Stomach (tissue), 9 donors: Measurements from ENCODE around the gene BAZ2A. TPM values are rescaled to one million over a fixed set of nuclear protein-coding genes. Genes with fewer than 3 reads are reported as not detected.

Source experiments
- DNase-seq, 2 donors: peaks; one replicate each; pipeline versions ENCODE4 v3.0.0 to v3.0.0-alpha.2; 2013 to 2019
- H3K27ac ChIP-seq, 5 donors: fragments of 200-600 bp in 4 of 5; sonication (generic) in 4 of 5; one replicate each; pipeline ENCODE4 v1.5.1; 2013 to 2019; ENCODE audit warnings: mild to moderate bottlenecking in 1 of 5, moderate library complexity in 1 of 5
- H3K27me3 ChIP-seq, 3 donors: fragments of 200-600 bp; sonication (generic); one replicate each; pipeline ENCODE4 v1.5.1; 2017 to 2019; ENCODE audit warnings: mixed run types in 1 of 3
- H3K36me3 ChIP-seq, 4 donors: fragments of 200-600 bp; sonication (generic); 1 replicate in 3 of 4; 2 replicates in 1 of 4; pipeline ENCODE4 v1.5.1; 2016 to 2019
- H3K4me1 ChIP-seq, 4 donors: fragments of 200-600 bp; sonication (generic); one replicate each; pipeline ENCODE4 v1.5.1; 2016 to 2019
- H3K4me3 ChIP-seq, 4 donors: fragments of 200-600 bp; sonication (generic) in 3 of 4; one replicate each; pipeline ENCODE4 v1.5.1; 2016 to 2019; ENCODE audit warnings: mild to moderate bottlenecking in 1 of 4
- H3K9me3 ChIP-seq, 4 donors: fragments of 200-600 bp; sonication (generic); one replicate each; pipeline ENCODE4 v1.5.1; 2016 to 2019
- CTCF ChIP-seq, 7 experiments: fragments of 450-650 bp in 4 of 7; fragments of 200-600 bp in 3 of 7; sonication (generic) in 3 of 7; IDR thresholded peaks; one replicate each; pipeline ENCODE4 v1.5.1; 2016 to 2019; ENCODE audit warnings: antibody characterized with exemption in 7 of 7, control low read depth in 2 of 7, mild to moderate bottlenecking in 1 of 7
- EP300 ChIP-seq: sonication (generic); formaldehyde crosslinking; IDR thresholded peaks from one replicate; pipeline ENCODE4 v1.6.1; 2017; ENCODE audit warnings: antibody characterized with exemption
- POLR2A ChIP-seq, 4 donors: fragments of 450-650 bp; IDR thresholded peaks; one replicate each; pipeline ENCODE4 v1.6.1; 2016; ENCODE audit warnings: antibody characterized with exemption in 4 of 4, control low read depth in 2 of 4, mild to moderate bottlenecking in 1 of 4, moderate library complexity in 1 of 4
- POLR2AphosphoS5 ChIP-seq, 3 donors: sonication (generic); formaldehyde crosslinking; IDR thresholded peaks; one replicate each; pipeline ENCODE4 v1.6.1; 2016; ENCODE audit warnings: antibody characterized with exemption in 3 of 3
- WGBS, 5 donors: extraction: QIAGEN DNeasy Blood & Tissue Kit in 3 of 5; methylation state at CpG; one replicate each; pipeline versions ENCODE4 v1.1.5 to v1.1.7; 2013 to 2018; 5-methylcytosine and 5-hydroxymethylcytosine counted together
- intact Hi-C: fragments of 100-400 bp; cut with DNase I; formaldehyde crosslinking; loops from one replicate; pipeline ENCODE4 v1.15.1; 2023; ENCODE audit warnings: low total_unique reads
- polyA plus RNA-seq, 3 donors: library from polyadenylated mRNA; stranded (reverse); fragments of 200-250 nt; gene quantifications; one replicate each; pipeline ENCODE4 v1.2.3, GENCODE V29; 2013
- total RNA-seq, 5 donors: library from RNA; depleted of rRNA; stranded (reverse); fragments of >200 nt; gene quantifications; one replicate each; pipeline versions ENCODE4 v1.1.0 to v1.2.3, GENCODE V29; 2014 to 2016
- donor health status: healthy with polysubstance abuse.
- donor health status: Bipolar disorder and iron deficiency.
- donor health status: healthy.

Gene BAZ2A
- total and polyA plus RNA-seq, 8 donors = 9.5 to 158 (median 75.5) TPM

GRCh38 chr12:56572288-56572687 lies 57.8 kb downstream of the BAZ2A start:
- DNase-seq = no peak
- Histone ChIP-seq H3K4me3 (no peak overlapping the region), H3K27ac (no peak overlapping the region), H3K36me3 (peaks cover 0 to 47% (median 41%) of the 10 kb centered on the region in 4 donors), H3K9me3 (no peaks in the 10 kb centered on the region), H3K27me3 (no peaks in the 10 kb centered on the region), H3K4me1 (peaks cover 0 to 28% (median 3%) of the 10 kb centered on the region in 4 donors)
- intact Hi-C loops = loop anchor here (5.0 kb wide), 1 partner anchor 60 kb away; no protein-coding TSS in a partner anchor
- no peak for TF ChIP-seq POLR2A (IDR thresholded peaks at IDR 0.05)
- no peak for TF ChIP-seq EP300
- no peak for TF ChIP-seq CTCF (IDR thresholded peaks at IDR 0.05)
- TF ChIP-seq POLR2AphosphoS5 (IDR thresholded peaks at IDR 0.05) = no peak
- WGBS, 5 donors = 76 to 83% (median 81%) methylated on average over 1 of the region's 1 CpG

GRCh38 chr12:56571121-56571520 lies 59.0 kb downstream of the BAZ2A start:
- DNase-seq = peak in 1 of 2 donors; percentile 90
- H3K27me3 ChIP-seq = no peaks in the 10 kb centered on the region
- peaks cover 0 to 37% (median 6%) of the 10 kb centered on the region in 4 donors for H3K4me1 ChIP-seq
- peaks cover 0 to 42% (median 40%) of the 10 kb centered on the region in 4 donors for H3K36me3 ChIP-seq
- TF ChIP-seq POLR2A (IDR thresholded peaks at IDR 0.05) = no peak
- TF ChIP-seq CTCF (IDR thresholded peaks at IDR 0.05) = no peak
- TF ChIP-seq POLR2AphosphoS5 (IDR thresholded peaks at IDR 0.05) = no peak
- no peak for TF ChIP-seq EP300
- intact Hi-C loops = loop anchor here (5.0 kb wide), 1 partner anchor 59 kb away; no protein-coding TSS in a partner anchor
- peak overlapping the region in 4 of 5 donors; percentile 56 to 83 (median 69) for H3K27ac ChIP-seq
- no peak overlapping the region for H3K4me3 ChIP-seq
- H3K9me3 ChIP-seq = no peaks in the 10 kb centered on the region
- 47 to 73% (median 61%) methylated on average over 4 of the region's 4 CpGs for WGBS, 5 donors

GRCh38 chr12:56568146-56568545 lies 62.0 kb downstream of the BAZ2A start:
- TF ChIP-seq POLR2AphosphoS5 (IDR thresholded peaks at IDR 0.05) (no peak), EP300 (no peak), POLR2A (IDR thresholded peaks at IDR 0.05) (no peak)
- Histone ChIP-seq H3K36me3 (peaks cover 5 to 38% (median 36%) of the 10 kb centered on the region in 4 donors), H3K27ac (peak overlapping the region in 2 of 5 donors; percentile 79 to 83), H3K4me1 (peaks cover 3 to 43% (median 10%) of the 10 kb centered on the region in 4 donors), H3K9me3 (no peaks in the 10 kb centered on the region), H3K27me3 (no peaks in the 10 kb centered on the region), H3K4me3 (no peak overlapping the region)
- WGBS, 5 donors = 71 to 90% (median 80%) methylated on average over 1 of the region's 1 CpG
- intact Hi-C loops = no loop called here
- no peak for DNase-seq

- Histone ChIP-seq H3K9me3 (no peaks in the 10 kb centered on the region), H3K27ac (peak overlapping the region; percentile 19 to 83 (median 71)), H3K4me1 (peaks cover 0 to 31% (median 8%) of the 10 kb centered on the region in 4 donors), H3K36me3 (peaks cover 12 to 42% (median 32%) of the 10 kb centered on the region in 4 donors), H3K27me3 (no peaks in the 10 kb centered on the region), H3K4me3 (no peak overlapping the region)
- TF ChIP-seq POLR2A (IDR thresholded peaks at IDR 0.05) = no peak
- peak; percentile 59 for TF ChIP-seq EP300
- peak; percentile 60 to 66 (median 65) for TF ChIP-seq POLR2AphosphoS5 (IDR thresholded peaks at IDR 0.05)
- no peak for TF ChIP-seq CTCF (IDR thresholded peaks at IDR 0.05)
- DNase-seq = peak; percentile 55 to 96
- 10 to 47% (median 37%) methylated on average over 6 of the region's 6 CpGs for WGBS, 5 donors
- intact Hi-C loops = no loop called here
Measured at GRCh38 chr12:56565510-56566101, 64.5 kb downstream of the BAZ2A start.

GRCh38 chr12:56551070-56551469 lies 79.1 kb downstream of the BAZ2A start:
- intact Hi-C loops = no loop called here
- H3K4me3 ChIP-seq = no peak overlapping the region
- no peaks in the 10 kb centered on the region for H3K9me3 ChIP-seq
- H3K36me3 ChIP-seq = peaks cover 0 to 4% (median 1%) of the 10 kb centered on the region in 4 donors
- H3K27ac ChIP-seq = no peak overlapping the region
- DNase-seq = no peak
- no peaks in the 10 kb centered on the region for H3K4me1 ChIP-seq
- WGBS, 5 donors = 92 to 96% (median 92%) methylated on average over 5 of the region's 5 CpGs
- H3K27me3 ChIP-seq = no peaks in the 10 kb centered on the region
- no peak for TF ChIP-seq POLR2A (IDR thresholded peaks at IDR 0.05)
- TF ChIP-seq CTCF (IDR thresholded peaks at IDR 0.05) = no peak
- no peak for TF ChIP-seq EP300
- no peak for TF ChIP-seq POLR2AphosphoS5 (IDR thresholded peaks at IDR 0.05)
